K562 (cell line): ENCODE results near the gene SDK1. TPM values are rescaled to one million over a fixed set of nuclear protein-coding genes. Genes with fewer than 3 reads are reported as not detected.

Source experiments
- ATAC-seq: fragments of 200-7000 bp; cut with Tn5 transposase; 3 replicates; pipeline ENCODE4 v1.9.1; 2020; ENCODE audit warnings: moderate library complexity
- BruUV-seq: library from RNA; stranded (reverse); fragments of 400-500 nt; replicated peaks from 2 replicates; lab custom pipeline; 2021; lab: Mats Ljungman, UMichigan
- CTCF ChIA-PET: fragments of 300-600 bp; formaldehyde crosslinking; extraction: SDS; loops from one replicate; lab custom pipeline; 2021; ENCODE audit warnings: low intra/inter-chr PET ratio; lab: Yijun Ruan, JAX
- POLR2A ChIA-PET: fragments of 300-600, 350-650 bp; sonication (Branson Sonifier 250); formaldehyde crosslinking; extraction: SDS; loops from one replicate; lab custom pipeline; 2021; ENCODE audit warnings: antibody characterized with exemption, inconsistent platforms; lab: Yijun Ruan, JAX
- DNase-seq, 4 experiments: peaks; one replicate each; pipeline versions ENCODE4 v3.0.0 to v3.0.0-alpha.2; 2011 to 2018; ENCODE audit warnings: low spot score in 3 of 4, mixed read lengths in 3 of 4; ENCODE audit errors: extremely low read depth in 1 of 4
- FAIRE-seq: peaks from 2 replicates; lab custom pipeline; 2011; peaks lifted over from hg19 to GRCh38; lab: Jason Lieb, UNC
- H2AFZ ChIP-seq: 2 replicates; pipeline ENCODE4 v1.6.0; 2011; ENCODE audit warnings: low read depth, low read length, control low read depth, inconsistent platforms
- H3K27ac ChIP-seq: fragments of 200-600 bp; 3 replicates; pipeline ENCODE4 v1.8.0; 2011; ENCODE audit warnings: low read depth, mild to moderate bottlenecking, control low read depth, inconsistent platforms, low read length, moderate library complexity, mixed read lengths; ENCODE audit errors: extremely low read depth
- H3K27me3 ChIP-seq, 2 experiments: fragments of 300-600 bp in 1 of 2; 2 replicates in 1 of 2; 3 replicates in 1 of 2; pipeline versions ENCODE4 v1.6.0 to v1.8.0; 2011; ENCODE audit warnings: inconsistent platforms in 2 of 2, low read length in 2 of 2, mild to moderate bottlenecking in 1 of 2, mixed read lengths in 1 of 2, moderate library complexity in 1 of 2; ENCODE audit not compliant: control insufficient read depth in 2 of 2, insufficient read depth in 2 of 2
- H3K36me3 ChIP-seq: fragments of 300-600 bp; 3 replicates; pipeline ENCODE4 v1.8.0; 2011; ENCODE audit warnings: mild to moderate bottlenecking, low read length, inconsistent platforms; ENCODE audit not compliant: control insufficient read depth, insufficient read depth
- H3K4me1 ChIP-seq, 2 experiments: fragments of 200-600 bp in 1 of 2; replicated peaks in 1 of 2; 2 replicates in 1 of 2; 3 replicates in 1 of 2; pipeline versions ENCODE4 v1.5.1 to v1.8.0; 2011; ENCODE audit warnings: inconsistent platforms in 2 of 2, low read length in 2 of 2, mild to moderate bottlenecking in 1 of 2, mixed read lengths in 1 of 2, moderate library complexity in 1 of 2; ENCODE audit not compliant: control insufficient read depth in 2 of 2, insufficient read depth in 2 of 2
- H3K4me2 ChIP-seq: 2 replicates; pipeline ENCODE4 v1.6.1; 2011; ENCODE audit warnings: low read length, control low read depth, inconsistent platforms, mixed read lengths; ENCODE audit not compliant: insufficient read depth
- H3K4me3 ChIP-seq: fragments of 200-600 bp; sonication (generic), shearing (Covaris generic); 2 replicates; pipeline ENCODE4 v1.5.1; 2016; ENCODE audit warnings: control low read depth, inconsistent platforms
- H3K79me2 ChIP-seq: fragments of 200-600 bp; 3 replicates; pipeline ENCODE4 v1.8.0; 2011; ENCODE audit warnings: low read length, inconsistent platforms; ENCODE audit not compliant: control insufficient read depth, insufficient read depth
- H3K9ac ChIP-seq, 2 experiments: 2 replicates each; pipeline versions ENCODE4 v1.6.0 to v1.6.1; 2011; ENCODE audit warnings: low read depth in 2 of 2, low read length in 2 of 2, control low read depth in 1 of 2, inconsistent platforms in 1 of 2, mild to moderate bottlenecking in 1 of 2, mixed read lengths in 1 of 2; ENCODE audit not compliant: insufficient read depth in 1 of 2
- H3K9me1 ChIP-seq: one replicate; pipeline ENCODE4 v1.6.0; 2011; ENCODE audit warnings: inconsistent platforms, mild to moderate bottlenecking, low read length, moderate library complexity; ENCODE audit not compliant: control insufficient read depth, insufficient read depth
- H3K9me3 ChIP-seq: replicated peaks from 2 replicates; pipeline ENCODE4 v1.5.1; 2011; ENCODE audit warnings: low read depth, low read length, inconsistent platforms; ENCODE audit not compliant: control insufficient read depth, insufficient read depth
- H4K20me1 ChIP-seq: replicated peaks from 2 replicates; pipeline ENCODE4 v1.6.1; 2011; ENCODE audit warnings: low read length, inconsistent platforms, mixed read lengths; ENCODE audit not compliant: control insufficient read depth, insufficient read depth
- ADNP ChIP-seq: fragments of 200-800 bp; sonication (Bioruptor generic); IDR thresholded peaks from 2 replicates; pipeline ENCODE4 v1.6.1; 2016; ENCODE audit warnings: missing genetic modification characterization, missing compliant biosample characterization
- BCOR ChIP-seq: fragments of 450-650 bp; IDR thresholded peaks from 2 replicates; pipeline ENCODE4 v1.6.1; 2016
- BRD4 ChIP-seq: fragments of 200-600 bp; sonication (generic); IDR thresholded peaks from 2 replicates; pipeline ENCODE4 v1.6.1; 2017; ENCODE audit warnings: inconsistent platforms
- CBX2 ChIP-seq: fragments of 200-600 bp; sonication (generic); IDR thresholded peaks from one replicate; pipeline ENCODE4 v1.6.1; 2012; ENCODE audit warnings: mild to moderate bottlenecking, low read length, inconsistent platforms; ENCODE audit not compliant: insufficient read depth, poor library complexity, severe bottlenecking
- NELFE ChIP-seq: IDR thresholded peaks from 2 replicates; pipeline ENCODE4 v1.6.1; 2011; ENCODE audit warnings: mild to moderate bottlenecking; ENCODE audit not compliant: insufficient read depth, insufficient read length
- NFYB ChIP-seq: IDR thresholded peaks from 2 replicates; pipeline ENCODE4 v1.6.1; 2011; ENCODE audit warnings: mild to moderate bottlenecking, moderate library complexity; ENCODE audit not compliant: insufficient read length; ENCODE audit errors: extremely low read depth
- POLR2AphosphoS5 ChIP-seq: IDR thresholded peaks from 2 replicates; pipeline ENCODE4 v1.6.1; 2011; ENCODE audit warnings: mild to moderate bottlenecking, low read depth, low read length, moderate library complexity; ENCODE audit not compliant: control insufficient read depth, insufficient read depth
- RBM34 ChIP-seq: fragments of 200-400 bp; formaldehyde crosslinking; IDR thresholded peaks from 2 replicates; pipeline ENCODE4 v1.6.1; 2018; ENCODE audit warnings: low read length, borderline replicate concordance; ENCODE audit not compliant: insufficient read depth
- RUNX1 ChIP-seq: sonication (generic); IDR thresholded peaks from 2 replicates; pipeline ENCODE4 v1.6.1; 2016; ENCODE audit warnings: antibody characterized with exemption, low read depth
- TAF15 ChIP-seq: fragments of 200-400 bp; formaldehyde crosslinking; IDR thresholded peaks from 2 replicates; pipeline ENCODE4 v1.6.1; 2017; ENCODE audit warnings: mild to moderate bottlenecking, low read depth, low read length, moderate library complexity
- TAF7 ChIP-seq: fragments of 450-650 bp; IDR thresholded peaks from 2 replicates; pipeline ENCODE4 v1.6.1; 2016; ENCODE audit warnings: missing genetic modification characterization, missing compliant biosample characterization
- ZBTB1 ChIP-seq: sonication (generic); formaldehyde crosslinking; IDR thresholded peaks from 2 replicates; pipeline ENCODE4 v1.8.1; 2023; ENCODE audit warnings: missing genetic modification reagents, low read depth, mild to moderate bottlenecking, borderline replicate concordance
- ZNF77 ChIP-seq: fragments of 250-450 bp; sonication (Bioruptor Pico); IDR thresholded peaks from 2 replicates; pipeline ENCODE4 v1.5.0; 2020
- WGBS: fragments of 100-300 bp; shearing (Covaris generic); methylation state at CpG from one replicate; pipeline ENCODE4 v1.1.6; 2016; ENCODE audit warnings: low coverage, mixed read lengths; ENCODE audit not compliant: insufficient coverage; ENCODE audit errors: missing lambda C conversion rate; 5-methylcytosine and 5-hydroxymethylcytosine counted together
- in situ Hi-C: fragments of 300-500 bp; cut with MboI; formaldehyde crosslinking; loops from 4 replicates; pipeline ENCODE4 v1.15.0; 2018; ENCODE audit warnings: inconsistent platforms, mixed read lengths
- intact Hi-C: fragments of 100-400 bp; cut with micrococcal nuclease; formaldehyde crosslinking; loops from 2 replicates; pipeline ENCODE4 v1.14.2; 2022
- polyA plus RNA-seq, 8 experiments: library from polyadenylated mRNA; depleted of rRNA in 4 of 8; stranded (reverse) in 5 of 8; unstranded in 3 of 8; fragments of >200 nt; fragmentation: Nextera tagmentation in 2 of 8; fragmentation: Illumina TruSeq in 1 of 8; extraction: Ambion mirVana in 2 of 8; extraction: Trizol in 1 of 8; gene quantifications; 2 replicates each; pipeline versions ENCODE4 v1.2.1 to v1.2.3, GENCODE V29; 2011 to 2014; ENCODE audit warnings: inconsistent platforms in 1 of 8, missing spikeins in 1 of 8
- total RNA-seq, 7 experiments: library from RNA; depleted of rRNA in 6 of 7; stranded (reverse); fragments of >200 nt in 6 of 7; fragmentation: Illumina TruSeq in 2 of 7; extraction: Trizol in 2 of 7; gene quantifications; 2 replicates each; pipeline versions ENCODE4 v1.2.1 to v1.2.3, GENCODE V29; 2011 to 2021; ENCODE audit warnings: low replicate concordance in 1 of 7
- TF ChIP-seq, protein P1 (sequence below), 2 experiments: fragments of 450-650 bp in 1 of 2; sonication (generic) in 1 of 2; formaldehyde crosslinking in 1 of 2; IDR thresholded peaks in 1 of 2; conservative IDR thresholded peaks in 1 of 2; 2 replicates each; pipeline versions ENCODE4 v1.6.1 to v1.8.1; 2016 to 2023; ENCODE audit warnings: mild to moderate bottlenecking in 2 of 2, moderate library complexity in 2 of 2, inconsistent platforms in 1 of 2, missing genetic modification reagents in 1 of 2

SDK1 gene
- total and polyA plus RNA-seq, 9 of the 15 experiments (the other 6 are each of a cell fraction or from before 2014, with no cell fraction given) = 0.16 TPM; not detected in 8

DNA sequence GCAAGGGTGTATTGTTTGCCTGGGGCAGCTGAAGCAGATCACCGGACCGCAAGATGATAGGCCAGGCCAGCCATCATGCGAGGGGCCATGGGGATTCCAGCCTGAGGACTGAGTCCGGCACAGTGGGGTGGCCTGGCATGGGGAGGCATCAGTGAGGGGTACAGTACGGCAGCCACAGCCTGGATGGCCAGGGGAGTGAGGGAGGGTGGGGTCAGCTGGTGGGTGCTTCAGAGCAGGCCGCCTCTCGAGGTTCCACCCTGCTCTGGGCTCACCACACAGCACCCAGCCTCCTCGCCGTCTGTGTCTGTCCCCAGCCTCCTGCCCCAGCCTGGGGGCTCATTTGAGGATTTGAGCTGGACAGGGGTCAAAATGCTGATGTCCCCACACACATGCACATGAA lies 872.6 kb downstream of the SDK1 start:
- peaks cover 20 to 89% of the 10 kb centered on the region in 2 experiments; a peak in 4 of 5 replicates for H3K27me3 ChIP-seq
- H3K4me2 ChIP-seq = no peak overlapping the region
- H3K9me3 ChIP-seq = no peaks in the 10 kb centered on the region
- H2AFZ ChIP-seq = no peak overlapping the region
- no peak for FAIRE-seq
- H3K9me1 ChIP-seq = no peaks in the 10 kb centered on the region
- WGBS = 2% methylated on average over 9 of the region's 9 CpGs
- ChIA-PET CTCF (interaction anchor here (0.6 kb wide), 1 partner anchor 942 kb away, joined by 5 read pairs; no protein-coding TSS in a partner anchor), POLR2A (no interaction called here)
- no peaks in the 10 kb centered on the region; the same call in 1 of the 2 replicates for H4K20me1 ChIP-seq
- ATAC-seq = no peak
- H3K79me2 ChIP-seq = no peaks in the 10 kb centered on the region
- H3K36me3 ChIP-seq = no peaks in the 10 kb centered on the region
- H3K9ac ChIP-seq = no peak overlapping the region
- no TSS peak for BruUV-seq
- DNase-seq = no peak
- H3K4me3 ChIP-seq = no peak overlapping the region
- intact Hi-C loops (no loop called here), in situ Hi-C loops (no loop called here)
- H3K4me1 ChIP-seq = no peaks in the 10 kb centered on the region
- H3K27ac ChIP-seq = no peak overlapping the region
- TF ChIP-seq CBX2 (no peak), POLR2AphosphoS5 (no peak), BCOR (no peak), NELFE (no peak), RUNX1 (no peak), RBM34 (no peak), NFYB (no peak), ZBTB1 (CRISPR knock-in tag) (no peak), ZNF77 (CRISPR knock-in tag) (no peak), TAF7 (tag) (no peak), TAF15 (no peak), BRD4 (no peak), ADNP (tag) (no peak)
- TF ChIP-seq, protein P1, sequence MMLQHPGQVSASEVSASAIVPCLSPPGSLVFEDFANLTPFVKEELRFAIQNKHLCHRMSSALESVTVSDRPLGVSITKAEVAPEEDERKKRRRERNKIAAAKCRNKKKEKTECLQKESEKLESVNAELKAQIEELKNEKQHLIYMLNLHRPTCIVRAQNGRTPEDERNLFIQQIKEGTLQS (IDR thresholded peaks at IDR 0.05) = no peak
- TF ChIP-seq, protein P1 (CRISPR knock-in tag; conservative IDR thresholded peaks at IDR 0.05) = no peak
